ENCODE data around the gene C16orf86. TPM values are rescaled to one million over a fixed set of nuclear protein-coding genes. Genes with fewer than 3 reads are reported as not detected.

The C16orf86 gene
- total RNA-seq, 4 donors from 2014 or later: 15.9 to 31.2 (median 25.5) TPM

DNA sequence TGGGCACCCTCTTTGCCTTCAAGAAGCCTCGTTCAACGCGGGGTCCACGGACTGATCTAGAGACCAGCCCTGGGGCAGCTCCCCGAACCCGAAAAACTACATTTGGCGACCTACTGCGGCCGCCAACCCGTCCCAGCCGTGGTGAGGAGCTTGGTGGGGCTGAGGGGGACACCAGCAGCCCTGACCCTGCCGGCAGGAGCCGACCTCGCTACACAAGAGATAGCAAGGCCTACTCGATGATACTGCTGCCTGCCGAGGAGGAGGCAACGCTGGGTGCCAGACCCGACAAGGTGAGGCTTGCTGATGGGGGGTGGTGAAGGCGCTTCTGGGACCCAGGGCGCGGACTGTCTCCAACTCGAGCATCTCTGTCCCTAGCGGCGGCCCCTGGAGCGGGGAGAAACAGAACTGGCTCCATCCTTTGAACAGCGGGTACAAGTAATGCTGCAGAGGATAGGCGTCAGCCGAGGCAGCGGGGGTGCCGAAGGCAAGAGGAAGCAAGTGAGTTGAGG, 12.2 kb upstream of the C16orf86 start:
- no peaks in the 10 kb centered on the region for H3K9me3 ChIP-seq
- WGBS, 2 donors: 61 to 63% methylated on average over 28 to 30 of the region's 30 CpGs
- TF ChIP-seq POLR2A (IDR thresholded peaks at IDR 0.05) (no peak), EP300 (IDR thresholded peaks at IDR 0.05) (no peak)
- TF ChIP-seq, protein P1, sequence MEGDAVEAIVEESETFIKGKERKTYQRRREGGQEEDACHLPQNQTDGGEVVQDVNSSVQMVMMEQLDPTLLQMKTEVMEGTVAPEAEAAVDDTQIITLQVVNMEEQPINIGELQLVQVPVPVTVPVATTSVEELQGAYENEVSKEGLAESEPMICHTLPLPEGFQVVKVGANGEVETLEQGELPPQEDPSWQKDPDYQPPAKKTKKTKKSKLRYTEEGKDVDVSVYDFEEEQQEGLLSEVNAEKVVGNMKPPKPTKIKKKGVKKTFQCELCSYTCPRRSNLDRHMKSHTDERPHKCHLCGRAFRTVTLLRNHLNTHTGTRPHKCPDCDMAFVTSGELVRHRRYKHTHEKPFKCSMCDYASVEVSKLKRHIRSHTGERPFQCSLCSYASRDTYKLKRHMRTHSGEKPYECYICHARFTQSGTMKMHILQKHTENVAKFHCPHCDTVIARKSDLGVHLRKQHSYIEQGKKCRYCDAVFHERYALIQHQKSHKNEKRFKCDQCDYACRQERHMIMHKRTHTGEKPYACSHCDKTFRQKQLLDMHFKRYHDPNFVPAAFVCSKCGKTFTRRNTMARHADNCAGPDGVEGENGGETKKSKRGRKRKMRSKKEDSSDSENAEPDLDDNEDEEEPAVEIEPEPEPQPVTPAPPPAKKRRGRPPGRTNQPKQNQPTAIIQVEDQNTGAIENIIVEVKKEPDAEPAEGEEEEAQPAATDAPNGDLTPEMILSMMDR (IDR thresholded peaks at IDR 0.05): no peak
- peaks cover 0 to 53% of the 10 kb centered on the region in 2 donors for H3K27me3 ChIP-seq
- DNase-seq (ENCODE audit: low spot score in 2 of 2): no peak
- H3K27ac ChIP-seq: no peak overlapping the region
- H3K4me1 ChIP-seq: peaks cover 0 to 37% (median 15%) of the 10 kb centered on the region in 4 donors
- H3K4me3 ChIP-seq: no peak overlapping the region
- peaks cover 0 to 20% (median 0%) of the 10 kb centered on the region in 3 donors for H3K36me3 ChIP-seq

- WGBS, 2 donors: 55 to 59% methylated on average over 4 of the region's 4 CpGs
- TF ChIP-seq POLR2A (IDR thresholded peaks at IDR 0.05): no peak
- TF ChIP-seq, protein P1 (IDR thresholded peaks at IDR 0.05): no peak
- no peak for TF ChIP-seq EP300 (IDR thresholded peaks at IDR 0.05)
Observed at GRCh38 chr16:67655363-67655762, 11.3 kb upstream of the C16orf86 start.

GRCh38 chr16:67656344-67657016, 10.1 kb upstream of the C16orf86 start:
- Histone ChIP-seq H3K9me3 (no peaks in the 10 kb centered on the region), H3K27ac (no peak overlapping the region), H3K4me3 (no peak overlapping the region), H3K4me1 (peaks cover 0 to 39% (median 22%) of the 10 kb centered on the region in 4 donors), H3K27me3 (peaks cover 0 to 33% of the 10 kb centered on the region in 2 donors), H3K36me3 (peaks cover 0 to 20% (median 0%) of the 10 kb centered on the region in 3 donors)
- TF ChIP-seq EP300 (IDR thresholded peaks at IDR 0.05): no peak
- no peak for TF ChIP-seq POLR2A (IDR thresholded peaks at IDR 0.05)
- TF ChIP-seq, protein P1 (IDR thresholded peaks at IDR 0.05): no peak
- no peak for DNase-seq (ENCODE audit: low spot score in 2 of 2)
- 59 to 78% methylated on average over 7 to 8 of the region's 9 CpGs for WGBS, 2 donors

More at GRCh38 chr16:67655363-67655762, 11.3 kb upstream of the C16orf86 start:
- peaks cover 0 to 20% (median 0%) of the 10 kb centered on the region in 3 donors for H3K36me3 ChIP-seq
- no peak overlapping the region for H3K27ac ChIP-seq
- no peak overlapping the region for H3K4me3 ChIP-seq
- DNase-seq (ENCODE audit: low spot score in 2 of 2): no peak
- H3K27me3 ChIP-seq: peaks cover 0 to 44% of the 10 kb centered on the region in 2 donors
- peaks cover 0 to 32% (median 17%) of the 10 kb centered on the region in 4 donors for H3K4me1 ChIP-seq
- H3K9me3 ChIP-seq: no peaks in the 10 kb centered on the region

DNA sequence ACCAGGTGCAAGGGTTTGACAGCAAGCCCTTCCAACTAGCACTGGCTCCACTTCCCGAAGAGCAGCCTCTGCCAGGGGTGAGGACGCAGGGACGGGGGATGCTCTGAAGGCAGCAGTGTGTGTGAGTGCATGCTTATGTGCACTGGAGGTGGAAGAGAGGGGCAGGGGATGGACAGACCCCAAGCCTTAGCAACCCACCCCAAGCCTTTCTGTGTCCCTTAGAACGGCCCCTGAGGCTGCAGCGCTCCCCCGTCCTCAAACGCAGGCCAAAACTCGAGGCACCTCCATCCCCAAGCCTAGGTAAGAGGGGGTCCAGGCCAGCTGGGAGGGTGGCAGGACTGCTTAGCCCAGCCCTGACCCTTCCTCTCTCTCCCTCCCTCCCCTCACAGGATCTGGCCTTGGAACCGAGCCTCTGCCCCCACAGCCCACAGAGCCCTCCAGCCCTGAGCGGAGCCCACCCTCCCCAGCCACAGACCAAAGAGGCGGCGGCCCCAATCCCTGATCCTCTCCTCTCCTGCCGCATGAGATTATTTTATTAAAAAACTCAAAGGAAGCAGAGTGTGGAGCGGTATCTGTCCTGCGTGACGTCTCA, 9.5 kb upstream of the C16orf86 start:
- no peak overlapping the region for H3K4me3 ChIP-seq
- TF ChIP-seq POLR2A (IDR thresholded peaks at IDR 0.05) (no peak), EP300 (IDR thresholded peaks at IDR 0.05) (no peak)
- TF ChIP-seq, protein P1 (IDR thresholded peaks at IDR 0.05): no peak
- no peaks in the 10 kb centered on the region for H3K9me3 ChIP-seq
- H3K36me3 ChIP-seq: peaks cover 0 to 23% (median 0%) of the 10 kb centered on the region in 3 donors
- no peak for DNase-seq (ENCODE audit: low spot score in 2 of 2)
- H3K4me1 ChIP-seq: peaks cover 0 to 44% (median 23%) of the 10 kb centered on the region in 4 donors
- H3K27me3 ChIP-seq: peaks cover 0 to 27% of the 10 kb centered on the region in 2 donors
- H3K27ac ChIP-seq: no peak overlapping the region
- WGBS, 2 donors: 88 to 94% methylated on average over 16 of the region's 16 CpGs
